Aorta (tissue), 5 donors: Measurements from ENCODE around the gene ZBTB7C. TPM values are rescaled to one million over a fixed set of nuclear protein-coding genes. Genes with fewer than 3 reads are reported as not detected.

ENCODE experiments used
- ATAC-seq: fragments of 200-7000 bp; cut with Tn5 transposase; one replicate; pipeline ENCODE4 v1.9.1; 2022; ENCODE audit warnings: moderate library complexity; ENCODE audit not compliant: low FRiP score
- DNase-seq, 2 donors: peaks; one replicate each; pipeline ENCODE4 v3.0.0-alpha.2; 2020
- H3K27ac ChIP-seq, 2 donors: one replicate each; pipeline ENCODE4 v1.5.1; 2013; ENCODE audit warnings: low read length in 2 of 2, mild to moderate bottlenecking in 2 of 2, moderate library complexity in 2 of 2, control low read depth in 1 of 2, inconsistent platforms in 1 of 2, low read depth in 1 of 2
- H3K27me3 ChIP-seq, 2 donors: one replicate each; pipeline ENCODE4 v1.6.1; 2013; ENCODE audit warnings: control low read depth in 1 of 2, low read length in 1 of 2, mild to moderate bottlenecking in 1 of 2, moderate library complexity in 1 of 2; ENCODE audit not compliant: insufficient read depth in 2 of 2, control insufficient read depth in 1 of 2
- H3K36me3 ChIP-seq, 2 donors: one replicate each; pipeline ENCODE4 v1.6.1; 2013; ENCODE audit warnings: control low read depth in 1 of 2, low read length in 1 of 2, mild to moderate bottlenecking in 1 of 2; ENCODE audit not compliant: insufficient read depth in 2 of 2, control insufficient read depth in 1 of 2
- H3K4me1 ChIP-seq, 2 donors: one replicate each; pipeline ENCODE4 v1.6.1; 2013; ENCODE audit warnings: low read length in 2 of 2, control low read depth in 1 of 2, mild to moderate bottlenecking in 1 of 2, moderate library complexity in 1 of 2; ENCODE audit not compliant: insufficient read depth in 2 of 2, control insufficient read depth in 1 of 2
- H3K4me3 ChIP-seq, 2 donors: one replicate each; pipeline ENCODE4 v1.5.1; 2013; ENCODE audit warnings: low read length in 2 of 2, control low read depth in 1 of 2, mild to moderate bottlenecking in 1 of 2
- H3K9me3 ChIP-seq: one replicate; pipeline ENCODE4 v1.6.1; 2013; ENCODE audit warnings: mild to moderate bottlenecking, low read length; ENCODE audit not compliant: control insufficient read depth
- WGBS, 2 donors: extraction: QIAGEN DNeasy Blood & Tissue Kit; methylation state at CpG; one replicate each; pipeline ENCODE4 v1.1.7; 2013; 5-methylcytosine and 5-hydroxymethylcytosine counted together
- intact Hi-C, 2 donors: fragments of 100-400 bp; cut with DNase I; formaldehyde crosslinking; loops; one replicate each; pipeline versions ENCODE4 v1.14.2 to v1.15.0; 2022
- polyA plus RNA-seq, 2 donors: library from polyadenylated mRNA; stranded (reverse); fragments of 200-250 nt; gene quantifications; one replicate each; pipeline ENCODE4 v1.2.3, GENCODE V29; 2013
- total RNA-seq, 2 donors: library from RNA; stranded (reverse); fragmentation: NEBNext Ultra II Directional; extraction: Animal tissue kit (Norgen Biotek cat#: 25700); gene quantifications; one replicate each; pipeline ENCODE4 v1.2.1, GENCODE V29; 2021
- donor health status: healthy with polysubstance abuse.
- donor health status: Bipolar disorder and iron deficiency.
- donor health status: DM: no; HTN: no; CAD: no.
- donor health status: DM: no; HTN: no; CAD: no.
- donor health status: DM: yes; HTN: yes; CAD: no.

ZBTB7C gene
- total and polyA plus RNA-seq, 4 donors, result 0.69 to 22.4 (median 10.0) TPM

DNA sequence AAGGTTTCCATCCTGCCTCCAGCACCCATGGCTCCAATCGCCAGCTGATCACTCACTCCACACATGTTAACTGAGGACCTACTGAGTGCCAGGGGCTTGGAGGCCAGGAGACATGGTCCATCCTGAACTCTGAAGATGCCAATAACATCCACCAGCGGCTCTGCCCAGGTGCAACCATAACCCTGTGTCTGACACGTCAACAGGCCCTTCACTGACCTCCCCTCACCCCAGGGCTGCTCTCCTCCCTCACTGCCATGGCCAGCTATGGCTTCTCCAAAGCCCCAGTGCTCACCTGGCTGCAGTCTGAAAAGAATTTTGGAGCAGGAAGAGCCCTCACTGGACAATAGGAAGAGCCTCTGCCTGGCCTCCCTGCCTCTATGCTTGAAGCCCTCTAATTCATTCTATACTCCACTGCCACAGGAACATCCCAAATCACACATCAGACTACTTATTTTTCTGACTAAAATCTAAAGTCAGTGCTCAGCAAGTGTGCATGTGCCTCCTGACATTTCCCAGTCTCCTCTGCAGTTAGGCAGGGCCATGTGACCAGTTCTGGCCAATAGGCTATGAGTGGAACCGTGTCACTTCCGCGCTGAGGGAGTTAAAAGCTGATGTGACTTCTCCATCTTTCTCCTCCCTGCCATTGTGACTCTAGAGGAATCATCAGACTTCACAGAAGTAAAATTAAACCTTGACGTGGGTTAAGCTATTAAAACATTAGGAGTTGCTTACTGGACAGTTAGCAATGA, 37.2 kb downstream of the ZBTB7C start:
- Histone ChIP-seq H3K4me3 (no peak overlapping the region), H3K27me3 (no peaks in the 10 kb centered on the region), H3K36me3 (no peaks in the 10 kb centered on the region), H3K4me1 (no peaks in the 10 kb centered on the region), H3K9me3 (no peaks in the 10 kb centered on the region), H3K27ac (no peak overlapping the region)
- intact Hi-C loops, result no loop called here
- DNase-seq, result no peak
- no peak for ATAC-seq
- WGBS, 2 donors, result 95 to 97% methylated on average over 7 of the region's 7 CpGs

DNA sequence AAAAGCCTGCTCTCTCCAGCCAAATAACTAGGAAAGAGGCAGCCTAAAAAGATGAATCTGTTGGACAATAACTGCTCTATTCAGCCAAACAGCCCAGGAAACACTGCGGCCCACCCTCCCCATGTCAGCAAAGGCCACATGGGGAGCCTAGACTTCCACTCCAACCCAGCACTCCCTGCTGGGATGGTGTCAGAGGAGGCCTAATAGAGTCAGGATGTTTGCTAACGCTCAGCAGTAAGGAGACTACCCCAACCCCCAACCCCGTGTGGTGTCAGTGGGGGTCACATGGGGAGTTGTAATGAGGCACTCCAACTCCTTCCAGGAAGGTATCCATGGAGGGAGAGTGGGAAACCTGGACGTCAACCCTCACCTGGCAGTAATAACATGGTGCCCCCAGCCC, 41.6 kb downstream of the ZBTB7C start:
- Histone ChIP-seq H3K4me1 (no peaks in the 10 kb centered on the region), H3K36me3 (no peaks in the 10 kb centered on the region), H3K27ac (no peak overlapping the region), H3K4me3 (no peak overlapping the region), H3K27me3 (no peaks in the 10 kb centered on the region), H3K9me3 (no peaks in the 10 kb centered on the region)
- 89 to 96% methylated on average over 4 of the region's 4 CpGs for WGBS, 2 donors
- DNase-seq, result no peak
- intact Hi-C loops, result loop anchor here in 1 of 2 donors (10.0 kb wide), 1 partner anchor 53 kb away; no protein-coding TSS in a partner anchor
- ATAC-seq, result no peak

DNA sequence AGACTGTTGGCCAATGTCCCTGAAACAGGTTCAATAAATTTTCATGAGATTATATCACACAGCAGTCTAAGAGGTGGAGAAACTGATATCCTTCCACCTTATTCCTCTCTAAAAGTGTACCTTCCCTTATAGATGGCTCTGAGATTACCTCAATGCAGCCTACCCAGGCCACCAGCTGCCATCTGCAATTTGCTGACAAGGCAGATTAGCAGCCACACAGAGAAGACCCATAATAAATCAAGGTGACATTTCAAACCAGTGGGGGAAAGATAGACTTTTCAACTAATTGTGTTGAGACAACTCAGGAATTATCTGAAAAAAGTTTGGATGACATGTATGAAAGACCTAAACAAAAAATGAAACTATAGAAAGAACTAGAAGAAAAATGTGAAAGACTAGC, 43.2 kb downstream of the ZBTB7C start:
- intact Hi-C loops, result loop anchor here in 1 of 2 donors (10.0 kb wide), 1 partner anchor 51 kb away; no protein-coding TSS in a partner anchor
- ATAC-seq (no peak), DNase-seq (no peak)
- H3K27me3 ChIP-seq, result no peaks in the 10 kb centered on the region
- no peaks in the 10 kb centered on the region for H3K4me1 ChIP-seq
- no peak overlapping the region for H3K27ac ChIP-seq
- H3K36me3 ChIP-seq, result no peaks in the 10 kb centered on the region
- H3K4me3 ChIP-seq, result no peak overlapping the region
- no peaks in the 10 kb centered on the region for H3K9me3 ChIP-seq

DNA sequence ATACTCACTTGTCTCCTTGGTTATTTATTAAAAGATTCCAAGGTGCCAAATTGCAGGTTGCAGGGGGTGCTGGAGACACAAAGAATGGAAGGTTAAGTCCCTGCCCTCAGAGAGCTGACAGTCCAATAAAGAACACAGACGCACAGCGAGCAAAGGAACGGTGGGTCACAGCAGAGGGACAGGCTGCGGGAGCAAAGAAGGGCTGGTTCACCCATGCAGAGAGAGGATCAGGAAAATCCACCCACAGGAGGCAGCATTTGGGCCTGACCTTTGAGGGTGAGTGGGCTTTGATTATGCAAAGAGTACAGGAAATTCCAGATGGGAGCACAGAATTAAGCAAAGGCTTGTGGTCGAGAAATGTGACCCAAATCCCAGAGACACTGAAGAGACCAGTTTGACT, 45.0 kb downstream of the ZBTB7C start:
- H3K9me3 ChIP-seq, result no peaks in the 10 kb centered on the region
- 92 to 98% methylated on average over 5 of the region's 5 CpGs for WGBS, 2 donors
- ATAC-seq (no peak), DNase-seq (no peak)
- no peaks in the 10 kb centered on the region for H3K36me3 ChIP-seq
- intact Hi-C loops, result loop anchor here in 1 of 2 donors (10.0 kb wide), 1 partner anchor 49 kb away; no protein-coding TSS in a partner anchor
- no peak overlapping the region for H3K27ac ChIP-seq
- no peaks in the 10 kb centered on the region for H3K27me3 ChIP-seq
- no peaks in the 10 kb centered on the region for H3K4me1 ChIP-seq
- no peak overlapping the region for H3K4me3 ChIP-seq

DNA sequence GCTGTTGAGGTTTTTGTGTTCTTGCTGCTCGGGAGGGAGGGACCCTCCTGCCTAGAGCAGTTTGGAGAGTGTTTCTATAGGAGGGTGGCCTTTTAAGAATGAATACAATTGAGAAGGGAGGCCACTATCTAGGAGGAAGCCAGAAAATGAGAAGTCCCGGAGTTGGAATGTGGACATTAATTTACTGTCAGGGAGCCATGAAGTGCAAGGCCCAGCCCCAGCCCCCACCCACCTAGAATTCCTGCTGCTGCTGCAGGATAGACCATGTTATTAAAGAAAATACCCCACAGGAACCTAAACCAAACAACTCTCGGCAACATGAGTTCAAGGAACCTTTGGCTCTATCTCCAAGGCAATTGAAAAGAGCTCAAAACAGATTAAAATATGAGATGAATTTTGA, 46.0 kb downstream of the ZBTB7C start:
- Histone ChIP-seq H3K36me3 (no peaks in the 10 kb centered on the region), H3K27me3 (no peaks in the 10 kb centered on the region), H3K9me3 (no peaks in the 10 kb centered on the region), H3K4me3 (no peak overlapping the region), H3K27ac (no peak overlapping the region), H3K4me1 (no peaks in the 10 kb centered on the region)
- DNase-seq, result no peak
- intact Hi-C loops, result loop anchor here in 1 of 2 donors (10.0 kb wide), 1 partner anchor 48 kb away; no protein-coding TSS in a partner anchor
- 54% methylated on average over 3 of the region's 3 CpGs for WGBS, 2 donors
- ATAC-seq, result no peak

DNA sequence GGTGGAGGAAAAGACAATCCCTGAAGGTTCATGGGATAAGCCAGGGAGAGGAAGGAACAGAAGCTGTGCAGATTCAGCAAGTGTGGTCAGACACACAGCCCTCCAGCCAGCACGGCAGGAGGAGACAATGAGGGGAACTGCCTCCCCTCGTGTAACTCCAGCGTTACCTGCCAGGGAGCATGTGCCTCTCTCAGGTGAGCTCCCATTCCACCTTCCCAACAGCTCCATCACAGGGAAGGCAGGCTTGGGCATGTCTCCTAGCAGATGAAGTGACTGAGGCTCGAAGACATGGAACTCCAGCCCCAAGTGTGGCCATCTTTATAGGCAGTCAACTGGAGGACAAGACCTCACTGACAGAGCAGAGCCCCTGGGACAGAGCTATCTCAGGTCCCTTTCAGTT, 47.4 kb downstream of the ZBTB7C start:
- ATAC-seq (no peak), DNase-seq (no peak)
- H3K36me3 ChIP-seq, result no peaks in the 10 kb centered on the region
- intact Hi-C loops, result loop anchor here in 1 of 2 donors (10.0 kb wide), 1 partner anchor 47 kb away; no protein-coding TSS in a partner anchor
- H3K4me3 ChIP-seq, result no peak overlapping the region
- WGBS, 2 donors, result 94 to 95% methylated on average over 4 of the region's 4 CpGs
- H3K4me1 ChIP-seq, result no peaks in the 10 kb centered on the region
- H3K9me3 ChIP-seq, result no peaks in the 10 kb centered on the region
- no peak overlapping the region for H3K27ac ChIP-seq
- H3K27me3 ChIP-seq, result no peaks in the 10 kb centered on the region

DNA sequence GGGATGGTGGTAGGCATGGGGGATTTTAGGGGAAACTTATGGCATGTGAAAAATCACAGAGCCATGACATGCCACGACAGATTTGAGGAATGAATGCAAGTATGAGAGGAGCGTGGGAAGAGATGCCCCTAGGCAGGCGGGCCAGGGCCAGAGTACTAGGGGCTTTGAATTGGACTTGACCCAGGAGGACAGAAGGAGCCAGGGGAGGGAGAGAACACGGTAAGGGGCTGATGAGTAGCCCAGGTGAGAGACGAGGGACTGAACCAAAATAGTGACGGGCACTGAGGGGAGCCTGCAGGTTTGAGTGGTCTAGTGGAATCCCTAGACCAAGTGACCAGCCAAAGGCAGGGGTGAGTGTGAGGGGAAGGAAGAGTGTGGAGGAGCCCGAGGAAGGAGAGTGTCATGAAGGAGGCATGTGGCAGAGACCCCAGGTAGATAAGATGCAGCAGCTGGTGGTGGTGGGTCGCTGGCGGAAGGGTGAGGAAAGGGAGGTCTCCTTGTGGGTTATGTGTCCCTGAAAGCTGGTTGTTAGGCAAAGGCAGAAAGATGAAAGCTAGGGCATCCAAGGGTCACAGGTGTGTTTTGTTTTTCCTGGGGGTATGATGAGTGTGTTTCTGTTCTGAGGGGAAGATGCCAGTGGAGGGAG, 48.7 kb downstream of the ZBTB7C start:
- intact Hi-C loops, result loop anchor here in 1 of 2 donors (10.0 kb wide), 1 partner anchor 46 kb away; no protein-coding TSS in a partner anchor
- no peak overlapping the region for H3K4me3 ChIP-seq
- DNase-seq, result no peak
- no peaks in the 10 kb centered on the region for H3K36me3 ChIP-seq
- no peak overlapping the region for H3K27ac ChIP-seq
- no peaks in the 10 kb centered on the region for H3K4me1 ChIP-seq
- H3K9me3 ChIP-seq, result no peaks in the 10 kb centered on the region
- no peaks in the 10 kb centered on the region for H3K27me3 ChIP-seq
- 92 to 94% methylated on average over 9 of the region's 9 CpGs for WGBS, 2 donors
- ATAC-seq, result no peak

DNA sequence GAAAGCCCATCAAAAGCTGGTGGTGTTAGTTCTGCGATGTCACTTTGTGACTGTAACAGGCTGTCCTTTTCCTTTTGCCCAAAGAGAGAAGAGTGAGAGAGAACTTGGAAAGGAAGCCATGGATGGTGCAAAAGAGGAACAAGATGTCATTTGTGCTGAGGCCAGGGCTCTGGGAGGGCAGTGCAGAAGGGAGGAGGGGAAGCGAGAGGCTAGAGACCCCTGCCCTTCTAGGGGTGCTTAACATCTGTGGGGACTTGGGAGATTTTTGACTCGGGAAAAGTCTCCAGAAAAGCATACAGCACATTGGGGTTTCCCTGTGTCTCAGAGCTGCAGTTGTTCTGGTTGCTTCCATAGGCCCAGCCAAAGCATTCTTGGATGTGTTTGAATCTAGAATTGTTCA, 49.6 kb downstream of the ZBTB7C start:
- no peak overlapping the region for H3K27ac ChIP-seq
- intact Hi-C loops, result loop anchor here in 1 of 2 donors (10.0 kb wide), 1 partner anchor 45 kb away; no protein-coding TSS in a partner anchor
- DNase-seq (no peak), ATAC-seq (no peak)
- H3K36me3 ChIP-seq, result no peaks in the 10 kb centered on the region
- no peak overlapping the region for H3K4me3 ChIP-seq
- H3K27me3 ChIP-seq, result no peaks in the 10 kb centered on the region
- 85 to 87% methylated on average over 3 of the region's 3 CpGs for WGBS, 2 donors
- H3K9me3 ChIP-seq, result no peaks in the 10 kb centered on the region
- no peaks in the 10 kb centered on the region for H3K4me1 ChIP-seq

DNA sequence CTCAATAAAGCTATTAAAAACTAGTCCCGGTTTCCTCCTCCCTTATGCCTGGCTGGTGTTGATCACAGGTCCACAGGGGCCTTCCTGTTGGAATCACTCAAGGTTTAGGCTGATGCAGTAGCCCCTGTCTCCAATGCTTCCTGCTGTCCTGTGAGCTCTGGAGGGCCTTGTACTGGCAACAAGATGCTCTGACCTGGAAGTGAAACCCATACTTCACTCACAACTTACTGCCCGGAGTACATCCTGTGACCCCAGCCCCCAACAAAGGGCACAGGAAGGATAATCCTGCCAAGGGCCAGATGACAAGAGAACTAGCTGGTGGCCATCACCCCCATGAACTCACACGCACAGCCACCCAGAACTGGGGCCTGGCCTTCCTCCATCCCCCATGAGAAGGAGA, 50.3 kb downstream of the ZBTB7C start:
- Histone ChIP-seq H3K27me3 (no peaks in the 10 kb centered on the region), H3K27ac (no peak overlapping the region), H3K4me1 (no peaks in the 10 kb centered on the region), H3K36me3 (no peaks in the 10 kb centered on the region), H3K4me3 (no peak overlapping the region), H3K9me3 (no peaks in the 10 kb centered on the region)
- no peak for ATAC-seq
- no peak for DNase-seq
- intact Hi-C loops, result no loop called here
- 92 to 95% methylated on average over 3 of the region's 3 CpGs for WGBS, 2 donors
